ENCODE data around the gene ATOH8.

ATOH8 gene

DNA sequence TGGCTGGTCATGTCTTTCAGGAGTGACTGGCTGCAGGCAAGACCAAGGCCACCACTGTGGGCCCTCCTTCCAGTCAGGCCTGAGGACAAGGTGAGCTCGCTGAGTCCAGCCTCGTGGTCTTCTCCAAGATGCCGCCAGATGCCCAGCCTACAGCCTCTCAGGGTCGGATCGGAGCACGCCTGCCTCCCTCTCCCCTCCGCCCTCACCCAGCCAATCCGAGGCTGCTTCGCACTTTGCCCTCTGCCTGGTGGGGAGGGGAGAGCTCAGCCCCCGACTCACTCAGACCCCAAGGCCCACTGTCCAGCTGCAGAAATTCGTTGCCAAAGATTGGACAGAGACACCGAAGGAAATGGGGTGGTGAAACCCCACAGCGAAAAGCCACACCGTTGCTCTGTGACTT, 33.1 kb downstream of the ATOH8 start:
- DNase-seq (ENCODE audit: low spot score): no peak

DNA sequence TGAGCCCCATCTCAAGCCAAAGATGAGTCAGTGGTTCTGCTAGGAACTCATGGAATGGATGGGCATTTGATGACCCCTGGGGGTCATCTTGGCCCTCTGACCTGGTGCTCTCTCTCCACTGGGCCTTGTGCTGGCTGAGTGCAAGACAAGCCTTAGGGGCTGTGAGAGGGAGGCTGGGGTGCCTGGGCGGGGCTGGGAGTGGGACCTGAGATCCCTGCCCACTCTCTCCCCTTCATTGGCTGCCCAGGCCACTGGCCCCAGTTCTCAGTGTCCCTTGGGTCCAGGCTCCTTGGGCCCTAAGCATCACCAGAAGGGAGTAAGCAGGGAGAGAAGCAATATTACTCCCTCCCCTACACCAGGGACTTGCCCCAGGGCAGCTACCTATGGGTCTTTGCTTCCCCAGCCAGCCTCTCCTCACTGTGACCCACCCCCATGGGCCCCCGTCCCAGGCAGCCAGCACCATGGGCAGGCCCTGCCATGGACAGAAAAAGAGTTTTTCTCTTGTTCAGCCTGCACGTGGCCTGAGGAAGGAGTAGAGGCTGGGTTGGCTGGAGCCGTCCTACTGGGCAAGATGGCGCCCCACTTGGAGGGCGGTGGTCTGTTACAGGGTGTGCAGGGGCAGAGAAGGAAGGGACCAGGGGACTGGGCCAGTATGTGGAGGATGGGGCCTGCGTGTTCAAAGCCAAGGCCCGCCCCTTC, 33.6 kb downstream of the ATOH8 start:
- DNase-seq (ENCODE audit: low spot score): no peak

DNA sequence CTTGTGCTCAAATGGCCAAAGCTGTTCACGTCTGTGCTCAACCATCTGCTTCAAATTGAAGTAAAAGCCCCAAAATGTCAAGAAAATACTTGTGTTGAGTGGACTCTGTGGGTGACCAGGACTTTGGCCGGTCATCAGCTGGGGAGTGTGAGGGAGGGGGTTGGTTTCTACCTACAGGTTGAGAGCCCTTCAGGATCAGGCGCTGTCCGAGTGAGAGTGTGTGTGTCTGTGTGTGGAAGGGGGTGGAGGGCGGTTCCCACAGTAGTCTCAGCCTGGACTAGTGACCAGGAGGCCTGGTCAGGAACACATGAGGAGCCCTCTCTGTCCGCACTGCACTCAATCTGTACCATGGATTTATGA, 34.2 kb downstream of the ATOH8 start:
- DNase-seq (ENCODE audit: low spot score): no peak

DNA sequence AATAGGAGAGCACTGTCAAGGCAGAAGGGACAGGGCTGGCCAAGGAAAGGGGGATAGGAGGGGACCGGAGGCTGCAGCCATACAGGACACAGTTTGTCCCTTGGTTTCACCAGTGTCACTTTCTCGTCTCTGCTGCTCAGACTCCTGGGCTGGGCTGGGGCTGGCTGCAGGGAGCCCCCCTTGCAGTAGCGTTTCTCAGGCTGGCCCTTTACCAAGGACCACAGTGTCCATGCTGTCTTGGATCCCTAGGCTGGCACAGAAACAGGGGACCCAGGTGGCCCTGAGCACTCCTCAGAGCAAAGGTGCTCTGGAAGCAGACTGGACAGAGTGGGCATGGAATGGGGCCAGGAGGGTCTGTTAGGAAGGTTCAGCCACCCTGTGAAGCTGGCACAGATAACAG, 34.8 kb downstream of the ATOH8 start:
- no peak for DNase-seq (ENCODE audit: low spot score)

DNA sequence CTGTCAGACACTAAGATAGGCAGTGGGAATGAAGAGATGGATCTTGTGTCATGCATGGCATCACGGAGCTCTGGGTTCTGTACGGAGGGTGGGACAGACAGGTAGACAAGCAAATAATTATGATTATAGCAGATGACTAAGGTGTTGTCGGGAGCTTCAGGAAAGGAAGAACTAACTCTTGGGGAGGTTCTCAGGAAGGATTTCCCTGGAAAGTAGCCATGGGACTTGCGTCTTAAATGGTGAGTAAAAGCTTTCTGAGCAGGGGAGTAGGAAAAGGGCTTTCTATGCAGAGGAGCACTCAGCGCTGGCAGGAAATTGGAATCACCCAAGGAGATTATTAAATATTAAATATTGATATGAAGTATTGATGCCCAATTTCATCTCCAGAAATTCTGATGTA, 35.5 kb downstream of the ATOH8 start:
- DNase-seq (ENCODE audit: low spot score): no peak

DNA sequence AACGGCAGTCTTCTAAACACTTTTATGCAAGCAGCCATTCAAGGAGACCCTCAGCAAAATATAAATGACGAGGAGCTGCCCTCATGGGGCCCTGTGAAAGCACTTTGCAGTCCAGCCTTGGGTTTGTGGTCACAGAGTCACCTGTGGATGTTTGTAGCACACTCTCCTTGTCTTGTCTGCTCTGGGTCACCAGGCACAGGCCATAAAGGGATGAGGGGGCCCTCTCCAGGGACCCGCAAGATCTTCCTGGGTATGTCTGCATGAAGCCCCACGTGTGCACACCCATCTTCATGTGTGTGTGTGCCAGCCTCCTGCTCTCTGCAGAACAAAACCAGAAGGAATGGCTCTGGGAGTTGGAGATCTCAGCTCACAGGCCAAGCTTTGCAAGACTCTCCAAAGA, 36.2 kb downstream of the ATOH8 start:
- DNase-seq (ENCODE audit: low spot score): no peak

DNA sequence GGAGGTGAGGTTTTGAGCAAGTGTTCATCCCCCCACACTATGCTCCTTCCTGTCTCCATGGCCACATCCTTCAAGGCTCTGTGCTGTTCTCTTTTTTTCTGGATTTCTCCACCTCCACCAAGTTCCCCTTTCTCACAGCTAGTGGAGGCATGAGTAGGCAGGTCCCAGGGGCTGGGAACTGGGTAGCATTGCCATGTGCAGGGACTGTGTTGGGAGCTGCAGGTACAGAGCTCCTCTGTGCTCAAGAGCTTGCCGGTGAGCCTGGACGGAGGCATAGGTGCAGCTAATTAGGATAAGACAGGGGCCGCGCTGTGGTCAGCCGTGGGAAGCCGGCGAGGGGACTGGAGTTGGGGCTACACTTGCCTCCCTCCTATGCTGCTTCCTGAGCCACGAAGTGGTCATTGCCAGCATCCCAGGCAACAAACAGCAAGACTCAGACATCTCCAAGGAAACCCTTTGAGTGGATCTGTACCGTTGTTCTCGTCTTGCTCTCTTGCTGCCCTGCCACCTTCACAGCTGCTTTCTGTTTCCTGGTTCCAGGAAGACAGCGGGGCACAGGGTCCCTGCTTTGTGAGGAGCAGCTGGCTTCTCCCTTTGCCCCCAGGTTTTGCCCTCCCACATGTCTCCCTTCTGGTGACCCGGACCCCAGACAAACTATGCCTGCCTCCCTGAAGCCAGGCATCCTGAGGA, 36.9 kb downstream of the ATOH8 start:
- DNase-seq (ENCODE audit: low spot score): no peak

DNA sequence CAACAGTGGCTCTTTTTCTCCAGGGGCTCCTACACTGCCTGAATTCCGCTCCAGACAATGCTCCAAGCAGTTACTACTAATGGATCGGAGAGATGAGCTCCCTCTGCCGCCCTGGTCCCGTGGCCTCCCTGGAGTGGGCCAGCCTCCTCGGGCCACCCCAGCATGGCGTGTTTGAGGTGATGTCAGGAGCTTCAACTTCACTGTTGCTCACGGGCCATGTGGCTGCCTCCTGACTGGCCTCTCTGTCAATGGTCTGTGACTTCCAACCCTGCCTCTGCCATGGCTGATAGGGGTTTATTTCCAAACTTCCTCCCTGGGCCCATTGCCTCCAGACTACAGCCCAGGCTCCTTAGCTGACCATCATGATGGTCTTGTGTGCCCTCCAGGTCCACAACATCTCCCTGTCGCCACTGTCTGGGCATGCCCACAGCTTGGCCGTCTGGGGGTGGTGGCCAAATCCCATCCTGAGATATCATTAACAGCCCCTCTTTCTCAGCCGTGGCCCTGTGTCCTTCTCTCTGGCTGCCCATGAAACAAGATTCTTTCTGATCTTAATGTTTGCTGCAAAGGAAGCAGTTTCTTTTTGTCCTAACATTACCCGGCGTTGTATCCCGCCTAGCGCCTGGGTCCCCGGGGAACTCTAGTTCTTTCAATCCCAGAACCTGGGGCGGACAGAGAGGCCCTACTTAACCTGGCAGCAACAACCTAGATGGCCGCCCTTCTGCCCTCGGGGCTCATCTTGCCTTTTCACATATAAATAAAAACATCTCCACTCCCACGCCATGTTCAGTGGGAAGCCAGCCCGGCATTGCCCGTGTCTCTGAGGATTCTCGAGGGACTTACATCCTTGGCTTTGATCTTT, 38.1 kb downstream of the ATOH8 start:
- DNase-seq (ENCODE audit: low spot score): no peak

DNA sequence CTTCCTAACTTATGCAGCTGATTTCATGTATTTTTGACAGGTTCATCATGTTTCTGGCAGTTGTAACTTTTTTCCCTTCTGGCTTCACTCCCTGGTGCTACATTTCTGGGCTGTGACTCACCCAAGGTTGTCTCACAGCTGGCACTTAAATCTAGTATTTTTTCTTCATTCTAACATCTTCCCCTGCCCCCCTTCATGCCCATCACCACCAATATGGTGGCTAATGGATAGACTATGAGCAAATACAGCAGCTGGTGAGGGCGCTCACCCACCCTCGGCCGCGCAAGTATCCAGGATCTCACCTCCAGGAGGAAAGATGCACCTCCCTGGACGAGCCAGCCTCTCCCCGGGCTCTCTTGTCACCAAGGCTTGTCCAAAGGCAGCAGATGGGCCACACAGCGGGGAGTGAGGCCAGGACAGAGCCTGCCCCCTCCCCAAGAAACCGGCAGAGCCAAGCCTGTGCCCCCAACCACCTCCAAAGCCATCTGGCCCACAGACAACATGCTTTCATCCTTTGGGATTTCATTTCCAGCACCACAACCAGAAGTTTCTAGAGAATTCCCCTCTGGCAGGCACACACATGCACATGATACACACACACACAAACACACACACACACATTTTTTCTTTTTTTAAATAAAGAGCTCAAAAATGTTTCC, 39.1 kb downstream of the ATOH8 start:
- peak; percentile 52 for DNase-seq (ENCODE audit: low spot score)

DNA sequence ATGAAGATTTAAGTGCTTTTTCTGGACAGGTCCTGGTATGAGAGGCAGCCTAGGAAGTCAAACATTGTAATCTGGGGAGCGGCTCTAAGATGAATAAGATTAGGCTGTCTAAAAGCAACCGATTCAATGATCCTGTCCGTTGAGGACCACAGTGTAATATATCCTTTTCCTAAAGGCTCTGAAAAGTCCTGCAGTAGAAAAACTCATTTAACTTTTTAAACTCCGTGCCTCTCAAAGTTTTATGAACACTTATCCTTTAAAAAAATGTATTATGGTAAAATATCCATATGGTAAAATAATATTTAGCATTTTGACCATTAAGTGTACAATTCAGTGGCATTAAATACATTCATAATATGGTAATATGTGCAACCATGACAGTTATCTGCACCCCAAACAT, 39.8 kb downstream of the ATOH8 start:
- no peak for DNase-seq (ENCODE audit: low spot score)

DNA sequence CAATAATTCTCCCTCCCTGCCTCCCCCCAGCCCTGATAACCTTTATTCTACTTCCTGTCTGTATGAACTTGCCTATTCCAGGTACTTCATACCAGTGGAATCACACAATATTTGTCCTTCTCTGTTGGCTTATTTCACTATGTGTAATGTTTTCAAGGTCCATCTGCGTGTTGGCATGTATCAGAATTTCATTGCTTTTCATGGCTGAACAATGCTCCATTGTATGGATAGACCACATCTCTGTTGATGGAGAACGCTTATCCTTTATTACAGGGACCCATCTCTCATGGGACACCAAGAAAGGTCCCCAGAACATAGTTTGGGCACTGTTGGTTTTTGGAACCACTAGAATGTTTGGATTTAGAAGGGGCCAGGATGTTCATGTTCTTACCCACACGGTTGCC, 40.2 kb downstream of the ATOH8 start:
- DNase-seq (ENCODE audit: low spot score): no peak

DNA sequence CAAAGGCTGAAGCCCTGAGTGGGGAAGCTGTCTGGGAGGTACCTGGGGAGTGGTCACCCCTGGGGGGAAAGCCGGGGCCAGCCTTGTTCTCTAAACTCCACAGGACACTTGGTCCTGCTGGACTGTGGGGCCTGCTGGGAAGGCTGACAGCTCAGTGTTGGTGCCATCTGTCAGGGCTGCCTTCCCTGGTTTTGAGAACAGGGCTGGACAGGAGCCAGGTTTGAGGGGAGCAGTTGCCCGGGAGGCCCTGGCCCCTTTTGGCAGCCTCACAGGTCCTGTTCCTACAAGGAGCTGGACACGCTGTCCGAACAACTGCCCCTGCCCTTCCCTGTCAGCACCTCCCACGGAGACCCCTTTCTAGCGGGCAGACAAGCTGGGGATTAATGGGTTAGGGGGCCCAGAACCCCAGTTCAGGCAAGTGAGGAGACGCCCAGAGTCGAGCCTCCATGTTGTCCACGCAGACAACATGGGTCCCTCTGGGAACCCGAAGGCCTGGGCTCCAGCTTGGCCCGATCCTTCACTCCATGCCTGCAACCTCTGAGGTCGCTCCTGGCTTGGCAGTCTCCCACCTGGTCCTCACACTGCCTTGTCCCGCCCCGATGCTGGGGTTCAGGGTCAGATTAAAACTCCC, 40.8 kb downstream of the ATOH8 start:
- no peak for DNase-seq (ENCODE audit: low spot score)

DNA sequence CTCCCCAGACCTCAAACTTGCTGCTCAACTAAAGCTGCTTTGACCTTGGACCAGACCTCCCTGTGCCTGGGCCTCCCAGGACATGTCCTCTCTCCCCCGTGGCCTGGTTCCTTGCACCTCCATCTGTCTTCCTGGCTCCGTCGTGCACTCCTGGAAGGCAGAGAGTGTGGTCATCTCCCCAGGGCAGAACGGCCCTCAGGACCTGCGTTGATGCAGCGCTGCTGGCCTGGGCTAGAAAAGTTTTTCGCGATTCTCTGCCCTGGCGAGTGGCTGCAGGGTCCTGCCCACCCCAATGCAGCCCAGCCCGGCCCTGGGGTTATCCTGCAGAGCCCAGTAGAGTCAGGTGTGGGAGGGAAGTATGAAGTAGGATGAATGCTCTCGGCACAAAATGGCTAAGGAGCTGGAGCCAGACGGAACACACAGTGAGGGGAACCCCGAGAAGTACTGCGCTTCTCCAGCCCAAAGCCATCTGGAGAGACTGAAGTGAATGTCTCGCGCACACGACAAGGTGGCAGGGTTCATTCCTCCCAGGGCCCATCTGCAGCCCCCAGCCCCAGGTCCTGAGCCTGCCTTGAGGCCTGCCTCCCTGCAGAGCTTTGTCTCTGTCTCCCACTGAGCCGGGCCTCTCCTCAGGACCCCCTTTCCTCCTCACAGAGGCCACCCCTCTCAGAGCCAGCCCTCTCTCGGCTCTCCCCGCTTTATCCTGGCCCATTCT, 41.7 kb downstream of the ATOH8 start:
- no peak for DNase-seq (ENCODE audit: low spot score)

DNA sequence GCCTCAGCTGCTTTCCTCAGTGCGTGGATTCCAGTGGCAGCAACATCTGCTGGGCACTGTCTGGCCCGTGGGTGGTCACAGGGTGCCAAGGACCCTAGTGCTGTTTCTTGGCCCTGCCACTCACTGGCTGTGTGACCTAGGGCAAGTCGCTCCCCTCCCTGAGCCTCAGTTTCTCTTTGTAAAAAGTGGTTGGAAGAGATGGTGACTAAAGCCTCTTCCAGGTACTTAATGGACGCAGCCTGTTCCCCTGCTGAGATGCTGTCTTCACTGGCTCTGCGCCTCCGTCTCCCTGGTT, 42.2 kb downstream of the ATOH8 start:
- no peak for DNase-seq (ENCODE audit: low spot score)

DNA sequence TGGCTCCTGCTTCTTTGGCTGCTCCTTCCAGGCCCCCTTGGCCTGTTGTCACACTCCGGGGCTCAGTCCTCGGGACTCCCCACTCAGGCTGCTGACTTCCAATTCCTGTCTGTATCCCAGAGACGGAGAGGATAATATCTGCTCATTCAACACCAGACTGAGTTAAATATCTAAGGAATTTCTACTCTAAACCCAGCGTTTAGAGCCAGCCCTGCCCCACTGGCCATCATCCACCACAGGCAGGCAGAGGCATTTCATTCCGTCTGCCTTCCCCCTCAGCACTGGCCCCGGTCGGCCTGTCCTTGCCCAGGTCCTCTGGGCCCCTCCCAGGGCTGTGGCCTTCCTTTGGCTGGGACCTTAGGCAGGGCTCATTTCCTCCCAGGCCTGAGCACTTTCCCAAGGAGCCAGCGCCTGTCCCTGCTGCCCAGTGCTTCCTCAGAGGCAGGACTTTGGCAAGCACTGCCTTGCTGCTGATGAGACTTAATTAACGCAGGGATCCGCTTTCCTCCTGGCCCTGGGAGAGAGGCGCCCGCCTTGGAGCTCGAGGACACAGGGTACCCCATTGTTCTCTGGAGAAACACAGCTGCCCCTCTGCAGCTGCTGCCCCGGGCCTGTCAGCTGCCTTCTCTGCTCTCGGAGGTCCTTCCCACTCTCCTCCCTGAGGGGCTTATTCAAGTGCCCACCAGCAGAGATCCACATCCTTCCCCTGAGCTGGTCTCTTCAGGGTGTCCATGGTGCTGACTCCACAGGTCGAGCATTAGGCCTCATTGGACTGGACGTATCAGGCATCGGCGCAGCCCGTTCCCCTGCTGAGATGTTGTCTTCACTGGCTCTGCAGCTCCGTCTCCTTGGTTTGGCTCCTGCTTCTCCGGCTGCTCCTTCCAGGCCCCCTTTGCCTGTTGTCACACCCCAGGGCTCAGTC, 42.8 kb downstream of the ATOH8 start:
- DNase-seq (ENCODE audit: low spot score): no peak

DNA sequence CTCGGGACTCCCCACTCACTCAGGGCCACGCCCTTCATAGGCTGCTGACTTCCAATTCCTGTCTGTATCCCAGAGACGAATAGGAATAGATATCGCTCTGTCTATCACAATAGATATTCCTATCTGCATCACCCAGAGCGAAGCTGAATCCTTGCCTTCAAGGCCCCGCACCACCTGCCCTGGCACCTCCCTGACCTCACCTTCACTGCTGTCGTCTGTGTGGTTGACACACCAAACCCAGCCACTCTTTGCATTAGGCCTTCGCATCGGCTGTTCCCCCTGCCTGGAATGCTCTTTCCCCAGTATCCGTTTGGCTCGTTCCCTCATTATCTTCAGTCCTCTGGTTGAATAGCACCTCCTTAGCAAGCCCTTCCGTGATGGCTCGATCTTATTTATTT, 43.5 kb downstream of the ATOH8 start:
- no peak for DNase-seq (ENCODE audit: low spot score)

DNA sequence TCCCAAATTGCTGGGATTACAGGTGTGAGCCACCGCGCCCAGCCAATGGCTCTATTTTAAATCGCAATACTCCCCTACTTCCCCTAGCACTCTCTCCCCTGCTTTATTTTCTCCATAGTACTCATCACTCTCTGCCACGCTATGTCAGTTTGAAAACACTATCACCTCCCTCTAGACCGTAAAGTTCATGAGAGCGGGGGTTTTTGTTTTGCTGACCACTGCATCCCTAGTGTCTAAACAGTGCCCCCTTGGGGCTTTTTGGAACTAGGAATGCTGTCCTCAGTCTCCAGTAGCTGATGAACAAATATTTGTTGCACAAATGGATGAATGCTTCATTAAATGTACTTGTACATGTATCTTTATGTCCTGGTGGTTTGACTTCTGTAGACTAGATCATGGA, 44.1 kb downstream of the ATOH8 start:
- DNase-seq (ENCODE audit: low spot score): peak; percentile 37

DNA sequence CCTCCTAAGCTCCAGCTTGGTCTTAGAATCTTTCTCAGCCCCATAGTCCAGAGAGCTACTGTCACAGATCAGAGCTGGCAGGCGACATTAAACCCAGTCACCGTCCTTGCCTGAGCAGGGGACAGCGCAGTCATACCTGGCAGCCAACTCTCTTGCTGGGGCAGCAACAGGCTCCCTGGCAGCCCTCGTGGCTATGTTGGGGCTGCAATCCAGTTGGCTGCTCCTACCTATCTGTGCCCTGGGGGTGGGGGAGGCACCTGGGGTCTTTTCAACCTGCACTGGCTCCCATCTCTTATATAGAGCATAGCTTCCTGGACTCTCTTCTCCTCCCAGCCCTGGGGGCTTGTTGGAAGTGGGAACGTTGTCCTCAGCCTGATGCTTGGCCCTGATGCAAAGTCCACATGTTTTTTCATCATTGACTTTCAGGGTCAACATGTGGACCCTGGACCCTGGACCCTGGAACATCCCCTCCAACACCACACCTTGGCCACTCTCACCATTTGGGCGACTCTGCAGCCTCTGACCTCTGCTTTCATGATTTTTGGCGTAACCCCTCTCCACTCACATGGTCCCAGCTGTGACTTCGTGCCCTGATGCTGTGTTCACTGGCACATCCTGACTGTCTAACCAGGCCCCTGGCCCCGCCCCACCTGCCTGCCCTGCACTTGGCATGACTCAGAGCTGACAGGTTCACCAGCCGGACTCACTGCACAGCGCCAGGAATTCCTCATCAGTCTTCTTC, 45.6 kb downstream of the ATOH8 start:
- DNase-seq (ENCODE audit: low spot score): no peak

DNA sequence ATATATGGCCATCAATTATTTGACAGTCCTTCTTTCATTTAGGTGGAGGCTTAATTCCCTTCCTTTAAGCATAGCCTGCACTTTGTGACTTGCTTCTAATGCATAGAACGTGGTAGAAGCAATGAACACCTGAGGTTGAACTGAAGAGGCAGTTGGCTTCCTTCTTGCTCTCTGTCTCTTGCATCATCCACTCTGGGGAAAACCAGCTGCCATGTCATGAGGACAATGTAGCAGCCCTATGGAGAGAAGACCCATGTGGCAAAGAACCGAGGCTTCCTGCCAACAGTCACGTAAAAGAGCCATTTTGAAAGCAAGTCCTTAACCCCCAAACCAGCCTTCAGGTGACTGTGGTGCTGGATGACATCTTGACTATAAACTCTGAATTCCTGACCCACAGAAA, 46.8 kb downstream of the ATOH8 start:
- DNase-seq (ENCODE audit: low spot score): no peak

DNA sequence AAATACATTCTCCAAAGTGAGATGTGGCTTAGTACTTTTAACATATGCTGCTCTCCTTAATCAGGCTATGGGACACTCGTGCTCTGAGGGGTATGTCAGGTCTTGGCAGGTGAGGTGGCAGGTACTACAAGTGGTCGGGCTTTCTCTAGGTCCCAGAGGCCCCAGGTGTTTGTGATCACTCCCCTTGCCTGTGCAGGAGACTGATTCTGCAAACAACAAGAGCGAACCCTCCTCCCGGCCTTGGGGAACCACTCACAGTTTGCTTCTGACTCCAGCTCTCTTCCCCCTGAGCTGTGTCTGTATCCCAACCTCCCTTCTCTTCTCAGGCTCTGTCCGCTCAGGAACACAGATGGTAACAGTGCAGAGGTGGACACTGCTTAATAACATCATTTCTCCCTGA, 48.1 kb downstream of the ATOH8 start:
- no peak for DNase-seq (ENCODE audit: low spot score)

All from kidney capillary endothelial cell (primary cell).